ENCODE results near the gene SLC9B2. TPM values are rescaled to one million over a fixed set of nuclear protein-coding genes. Genes with fewer than 3 reads are reported as not detected.

The SLC9B2 gene
- total and polyA plus RNA-seq, 5 donors from 2014 or later, result 9.7 to 24.1 (median 14.2) TPM

DNA sequence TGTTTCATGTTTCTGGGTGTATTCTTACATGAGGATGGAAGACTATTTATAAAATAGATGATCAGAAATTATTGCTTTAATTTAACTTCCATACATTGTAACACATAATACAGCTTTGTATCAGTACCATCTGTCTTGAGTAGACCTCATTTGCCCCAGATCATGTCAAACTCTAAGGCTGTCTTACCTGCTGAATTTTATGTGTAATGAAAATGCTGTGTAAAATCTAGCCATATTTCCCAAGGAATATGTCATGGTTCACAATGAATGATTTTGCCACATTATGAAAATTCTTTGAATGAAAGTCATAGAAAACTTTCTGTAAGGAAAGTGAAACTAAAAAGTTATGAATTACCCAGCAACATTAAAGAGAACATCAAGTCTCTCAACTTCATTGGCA is 15.7 kb upstream of the SLC9B2 start:
- peak overlapping the region in 1 of 3 donors; percentile 73 for H3K27ac Mint-ChIP-seq
- peak overlapping the region; percentile 51 for H3K4me3 ChIP-seq (ENCODE audit: low read depth, low read length)

GRCh38 chr4:103091601-103092223 is 15.2 kb upstream of the SLC9B2 start:
- DNase-seq (peak; percentile 21 to 88 (median 64)), ATAC-seq (ENCODE audit: low read depth in 2 of 2) (peak; percentile 61 to 67)
- Mint-ChIP-seq H3K27me3 (no peaks in the 10 kb centered on the region), H3K36me3 (peaks cover 19% of the 10 kb centered on the region), H3K4me3 (no peak overlapping the region), H3K4me1 (peaks cover 10 to 23% (median 12%) of the 10 kb centered on the region in 4 donors), H3K27ac (peak overlapping the region in 1 of 3 donors; percentile 73), H3K9me3 (no peaks in the 10 kb centered on the region)
- no peaks in the 10 kb centered on the region for H3K9me3 ChIP-seq (ENCODE audit: control insufficient read depth in 2 of 2, low read length in 2 of 2)
- H3K36me3 ChIP-seq (ENCODE audit: control insufficient read depth, insufficient read depth, low read length), result peaks cover 29% of the 10 kb centered on the region
- H3K27ac ChIP-seq (ENCODE audit: insufficient read depth, low read length, poor library complexity, severe bottlenecking), result no peak overlapping the region
- no peaks in the 10 kb centered on the region for H3K27me3 ChIP-seq (ENCODE audit: control insufficient read depth, insufficient read depth, low read length)
- no peaks in the 10 kb centered on the region for H3K4me1 ChIP-seq (ENCODE audit: control insufficient read depth, insufficient read depth, low read length, poor library complexity, severe bottlenecking)
- peak overlapping the region; percentile 51 for H3K4me3 ChIP-seq (ENCODE audit: low read depth, low read length)

More for the DNA sequence above, 15.7 kb upstream of the SLC9B2 start:
- Mint-ChIP-seq H3K27me3 (no peaks in the 10 kb centered on the region), H3K4me3 (no peak overlapping the region), H3K4me1 (peaks cover 10 to 26% (median 17%) of the 10 kb centered on the region in 4 donors), H3K36me3 (peaks cover 14% of the 10 kb centered on the region), H3K9me3 (no peaks in the 10 kb centered on the region)
- no peaks in the 10 kb centered on the region for H3K4me1 ChIP-seq (ENCODE audit: control insufficient read depth, insufficient read depth, low read length, poor library complexity, severe bottlenecking)
- H3K9me3 ChIP-seq (ENCODE audit: control insufficient read depth in 2 of 2, low read length in 2 of 2), result no peaks in the 10 kb centered on the region
- no peak overlapping the region for H3K27ac ChIP-seq (ENCODE audit: insufficient read depth, low read length, poor library complexity, severe bottlenecking)
- peaks cover 25% of the 10 kb centered on the region for H3K36me3 ChIP-seq (ENCODE audit: control insufficient read depth, insufficient read depth, low read length)
- DNase-seq (peak in 1 of 3 donors; percentile 39), ATAC-seq (ENCODE audit: low read depth in 2 of 2) (no peak)
- no peaks in the 10 kb centered on the region for H3K27me3 ChIP-seq (ENCODE audit: control insufficient read depth, insufficient read depth, low read length)

GRCh38 chr4:103089481-103089880 is 12.9 kb upstream of the SLC9B2 start:
- Histone ChIP-seq H3K9me3 (ENCODE audit: control insufficient read depth in 2 of 2, low read length in 2 of 2) (no peaks in the 10 kb centered on the region), H3K4me1 (ENCODE audit: control insufficient read depth, insufficient read depth, low read length, poor library complexity, severe bottlenecking) (no peaks in the 10 kb centered on the region), H3K4me3 (ENCODE audit: low read depth, low read length) (no peak overlapping the region), H3K27me3 (ENCODE audit: control insufficient read depth, insufficient read depth, low read length) (no peaks in the 10 kb centered on the region), H3K36me3 (ENCODE audit: control insufficient read depth, insufficient read depth, low read length) (peaks cover 42% of the 10 kb centered on the region), H3K27ac (ENCODE audit: insufficient read depth, low read length, poor library complexity, severe bottlenecking) (no peak overlapping the region)
- Mint-ChIP-seq H3K4me3 (no peak overlapping the region), H3K27me3 (no peaks in the 10 kb centered on the region), H3K36me3 (peaks cover 31% of the 10 kb centered on the region), H3K27ac (no peak overlapping the region), H3K4me1 (peaks cover 10 to 22% (median 11%) of the 10 kb centered on the region in 4 donors), H3K9me3 (no peaks in the 10 kb centered on the region)
- ATAC-seq (ENCODE audit: low read depth in 2 of 2) (no peak), DNase-seq (peak in 1 of 3 donors; percentile 15)

DNA sequence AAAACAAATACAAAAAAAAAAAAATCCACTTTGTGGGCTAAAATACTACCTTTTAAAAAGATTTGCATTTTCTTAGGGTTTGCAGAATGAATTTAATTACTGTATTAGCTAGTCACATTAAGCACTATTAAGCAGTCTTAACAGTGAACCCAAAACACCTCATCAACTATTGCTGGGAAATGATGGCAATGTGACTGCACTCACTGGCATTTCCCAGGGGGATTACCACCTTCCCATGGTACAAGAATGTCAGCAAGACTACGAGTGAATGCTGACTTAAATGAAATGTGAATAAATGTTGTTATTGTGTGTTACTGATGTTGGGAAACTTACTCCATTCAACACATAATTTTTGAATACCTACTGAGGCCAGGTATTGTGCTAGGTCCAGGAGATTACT is 10.0 kb upstream of the SLC9B2 start:
- Histone ChIP-seq H3K4me3 (ENCODE audit: low read depth, low read length) (no peak overlapping the region), H3K27me3 (ENCODE audit: control insufficient read depth, insufficient read depth, low read length) (no peaks in the 10 kb centered on the region), H3K27ac (ENCODE audit: insufficient read depth, low read length, poor library complexity, severe bottlenecking) (no peak overlapping the region), H3K36me3 (ENCODE audit: control insufficient read depth, insufficient read depth, low read length) (peaks cover 44% of the 10 kb centered on the region), H3K4me1 (ENCODE audit: control insufficient read depth, insufficient read depth, low read length, poor library complexity, severe bottlenecking) (no peaks in the 10 kb centered on the region), H3K9me3 (ENCODE audit: control insufficient read depth in 2 of 2, low read length in 2 of 2) (no peaks in the 10 kb centered on the region)
- peak overlapping the region in 1 of 3 donors; percentile 42 for H3K27ac Mint-ChIP-seq
- no peaks in the 10 kb centered on the region for H3K27me3 Mint-ChIP-seq
- H3K9me3 Mint-ChIP-seq, result no peaks in the 10 kb centered on the region
- ATAC-seq (ENCODE audit: low read depth in 2 of 2), result no peak
- H3K4me3 Mint-ChIP-seq, result no peak overlapping the region
- no peak for DNase-seq
- H3K36me3 Mint-ChIP-seq, result peaks cover 31% of the 10 kb centered on the region
- peaks cover 2 to 4% (median 2%) of the 10 kb centered on the region in 4 donors for H3K4me1 Mint-ChIP-seq

- Mint-ChIP-seq H3K4me3 (no peak overlapping the region), H3K27me3 (no peaks in the 10 kb centered on the region), H3K27ac (no peak overlapping the region), H3K36me3 (peaks cover 33% of the 10 kb centered on the region), H3K4me1 (no peaks in the 10 kb centered on the region), H3K9me3 (no peaks in the 10 kb centered on the region)
- DNase-seq (no peak), ATAC-seq (ENCODE audit: low read depth in 2 of 2) (no peak)
- H3K4me3 ChIP-seq (ENCODE audit: low read depth, low read length), result no peak overlapping the region
- H3K36me3 ChIP-seq (ENCODE audit: control insufficient read depth, insufficient read depth, low read length), result peaks cover 40% of the 10 kb centered on the region
- H3K27ac ChIP-seq (ENCODE audit: insufficient read depth, low read length, poor library complexity, severe bottlenecking), result no peak overlapping the region
- H3K9me3 ChIP-seq (ENCODE audit: control insufficient read depth in 2 of 2, low read length in 2 of 2), result no peaks in the 10 kb centered on the region
- H3K4me1 ChIP-seq (ENCODE audit: control insufficient read depth, insufficient read depth, low read length, poor library complexity, severe bottlenecking), result no peaks in the 10 kb centered on the region
- no peaks in the 10 kb centered on the region for H3K27me3 ChIP-seq (ENCODE audit: control insufficient read depth, insufficient read depth, low read length)
Observed at GRCh38 chr4:103085555-103086196, 9.1 kb upstream of the SLC9B2 start.

- H3K4me1 ChIP-seq (ENCODE audit: control insufficient read depth, insufficient read depth, low read length, poor library complexity, severe bottlenecking), result peaks cover 26% of the 10 kb centered on the region
- ATAC-seq (ENCODE audit: low read depth in 2 of 2), result no peak
- no peaks in the 10 kb centered on the region for H3K27me3 ChIP-seq (ENCODE audit: control insufficient read depth, insufficient read depth, low read length)
- no peak overlapping the region for H3K4me3 Mint-ChIP-seq
- no peaks in the 10 kb centered on the region for H3K9me3 Mint-ChIP-seq
- H3K27ac ChIP-seq (ENCODE audit: insufficient read depth, low read length, poor library complexity, severe bottlenecking), result no peak overlapping the region
- H3K9me3 ChIP-seq (ENCODE audit: control insufficient read depth in 2 of 2, low read length in 2 of 2), result no peaks in the 10 kb centered on the region
- peaks cover 14 to 33% (median 25%) of the 10 kb centered on the region in 4 donors for H3K4me1 Mint-ChIP-seq
- no peaks in the 10 kb centered on the region for H3K27me3 Mint-ChIP-seq
- H3K27ac Mint-ChIP-seq, result peak overlapping the region in 2 of 3 donors; percentile 33 to 40
- no peak for DNase-seq
- H3K36me3 ChIP-seq (ENCODE audit: control insufficient read depth, insufficient read depth, low read length), result peaks cover 2% of the 10 kb centered on the region
- H3K4me3 ChIP-seq (ENCODE audit: low read depth, low read length), result no peak overlapping the region
- H3K36me3 Mint-ChIP-seq, result peaks cover 7% of the 10 kb centered on the region
Observed at GRCh38 chr4:103079621-103080020, 3.1 kb upstream of the SLC9B2 start.

DNA sequence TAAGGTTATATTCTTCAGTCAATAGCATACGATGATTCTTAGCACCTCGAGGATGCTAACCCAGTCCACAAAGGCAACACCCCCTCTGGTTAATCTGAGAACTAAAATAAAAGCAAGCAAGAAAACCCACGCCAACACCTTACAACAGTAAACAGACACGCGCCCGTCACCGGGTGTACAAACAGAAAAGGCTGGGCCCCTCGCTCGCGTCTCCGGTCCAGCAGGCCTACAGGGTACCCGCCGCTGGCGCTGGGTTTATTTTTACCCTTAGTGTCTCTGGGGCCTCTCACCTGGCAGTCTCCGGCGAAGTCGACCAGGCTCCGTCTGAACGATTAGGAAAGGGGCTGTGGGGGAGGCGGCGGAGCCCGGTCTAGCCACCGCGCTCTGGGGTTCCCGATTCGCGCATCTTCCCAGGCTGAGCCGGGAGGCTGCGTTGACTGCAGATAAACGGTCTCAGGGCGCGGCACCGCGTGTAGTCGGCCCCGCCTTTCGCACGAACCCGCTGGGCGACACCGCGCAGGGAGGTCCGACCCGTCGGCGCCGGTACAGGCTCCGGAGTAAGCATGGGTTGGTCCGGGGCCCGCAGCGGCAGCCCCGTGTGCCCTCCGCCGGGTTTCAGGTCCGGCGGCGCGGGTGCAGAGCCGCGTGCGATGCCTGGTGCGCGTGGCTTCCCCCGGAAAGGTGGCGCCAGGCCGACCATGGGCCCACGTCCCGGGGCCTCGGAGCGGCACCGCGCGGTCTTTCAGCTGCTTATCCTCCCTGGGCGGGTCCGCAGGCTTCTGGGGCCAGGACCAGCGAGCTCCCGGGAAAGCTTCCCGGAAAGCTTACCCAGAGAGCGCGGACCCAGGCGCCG is 441 bp downstream of the SLC9B2 start:
- peak overlapping the region; percentile 82 for H3K27ac ChIP-seq (ENCODE audit: insufficient read depth, low read length, poor library complexity, severe bottlenecking)
- no peaks in the 10 kb centered on the region for H3K9me3 Mint-ChIP-seq
- DNase-seq (peak; percentile 39 to 82 (median 76)), ATAC-seq (ENCODE audit: low read depth in 2 of 2) (peak; percentile 73 to 78)
- peak overlapping the region; percentile 92 to 99 (median 98) for H3K4me3 Mint-ChIP-seq
- peaks cover 23 to 56% (median 38%) of the 10 kb centered on the region in 4 donors for H3K4me1 Mint-ChIP-seq
- no peaks in the 10 kb centered on the region for H3K27me3 Mint-ChIP-seq
- H3K9me3 ChIP-seq (ENCODE audit: control insufficient read depth in 2 of 2, low read length in 2 of 2), result no peaks in the 10 kb centered on the region
- no peaks in the 10 kb centered on the region for H3K36me3 Mint-ChIP-seq
- H3K4me1 ChIP-seq (ENCODE audit: control insufficient read depth, insufficient read depth, low read length, poor library complexity, severe bottlenecking), result peaks cover 27% of the 10 kb centered on the region
- H3K27me3 ChIP-seq (ENCODE audit: control insufficient read depth, insufficient read depth, low read length), result no peaks in the 10 kb centered on the region
- peak overlapping the region; percentile 93 to 99 (median 99) for H3K27ac Mint-ChIP-seq
- H3K4me3 ChIP-seq (ENCODE audit: low read depth, low read length), result peak overlapping the region; percentile 87
- H3K36me3 ChIP-seq (ENCODE audit: control insufficient read depth, insufficient read depth, low read length), result no peaks in the 10 kb centered on the region
